Right kidney (tissue), 9 donors: ENCODE data around the gene MTRF1.
A peak's percentile ranks its signal among the peaks of the same experiment; 100 is the strongest.

ENCODE experiments used
- DNase-seq: peaks from one replicate; pipeline ENCODE4 v3.0.0-alpha.2; 2016
- long read RNA-seq, 8 donors: transcript quantifications; one replicate each; lab custom pipeline, GENCODE V29; 2026

Gene MTRF1
- long read RNA-seq, donor 1, partial matches to known transcripts: 0 of 2 reads
- long read RNA-seq, donor 1, other reads (novel, unspliced or antisense): 0 of 2 reads
- long read RNA-seq, donor 2, partial matches to known transcripts: 0 of 1 reads
- long read RNA-seq, donor 2, other reads (novel, unspliced or antisense): 0 of 1 reads
- long read RNA-seq, donor 3: 0 reads
- long read RNA-seq, donor 4, partial matches to known transcripts: 0 of 2 reads
- long read RNA-seq, donor 4, other reads (novel, unspliced or antisense): 0 of 2 reads
- long read RNA-seq, donor 5, partial matches to known transcripts: 0 of 2 reads
- long read RNA-seq, donor 5, other reads (novel, unspliced or antisense): 0 of 2 reads
- long read RNA-seq, donor 6, partial matches to known transcripts: 0 of 2 reads
- long read RNA-seq, donor 6, other reads (novel, unspliced or antisense): 0 of 2 reads
- long read RNA-seq, donor 7, partial matches to known transcripts: 0 of 1 reads
- long read RNA-seq, donor 7, other reads (novel, unspliced or antisense): 0 of 1 reads
- long read RNA-seq, donor 8, partial matches to known transcripts: 0 of 1 reads
- long read RNA-seq, donor 8, other reads (novel, unspliced or antisense): 0 of 1 reads

GRCh38 chr13:41263261-41263971, at the start of gene MTRF1:
TSS of gene MTRF1 (minus strand) at chr13:41263576. CDS start at chr13:41260907, 2,669 bp downstream.
- DNase-seq: peak; percentile 95

- no peak for DNase-seq
Measured at GRCh38 chr13:41313117-41313516, 49.7 kb upstream of the MTRF1 start.

- DNase-seq: no peak
Measured at GRCh38 chr13:41312176-41312500, 48.8 kb upstream of the MTRF1 start.

- peak; percentile 97 for DNase-seq
Measured at GRCh38 chr13:41311406-41312175, 48.2 kb upstream of the MTRF1 start.

GRCh38 chr13:41310963-41311405, 47.6 kb upstream of the MTRF1 start, which contains the start of gene NAA16:
TSS of gene NAA16 (plus strand) at chr13:41311267. CDS start at chr13:41311529, 262 bp downstream.
- DNase-seq: peak; percentile 97

- DNase-seq: no peak
Measured at GRCh38 chr13:41307884-41308640, 44.7 kb upstream of the MTRF1 start.

- no peak for DNase-seq
Measured at GRCh38 chr13:41306271-41307145, 43.1 kb upstream of the MTRF1 start.

- DNase-seq: no peak
Measured at GRCh38 chr13:41304551-41304950, 41.2 kb upstream of the MTRF1 start.

GRCh38 chr13:41302743-41303142, 39.4 kb upstream of the MTRF1 start:
- no peak for DNase-seq

- DNase-seq: no peak
Measured at GRCh38 chr13:41299316-41300094, 36.1 kb upstream of the MTRF1 start.

- no peak for DNase-seq
Measured at GRCh38 chr13:41296879-41297646, 33.7 kb upstream of the MTRF1 start.

- DNase-seq: no peak
Measured at GRCh38 chr13:41295973-41296372, 32.6 kb upstream of the MTRF1 start.

GRCh38 chr13:41294914-41295313, 31.5 kb upstream of the MTRF1 start:
- DNase-seq: no peak

- no peak for DNase-seq
Measured at GRCh38 chr13:41293272-41293671, 29.9 kb upstream of the MTRF1 start.

- DNase-seq: no peak
Measured at GRCh38 chr13:41291246-41291645, 27.9 kb upstream of the MTRF1 start.

GRCh38 chr13:41289463-41289881, 26.1 kb upstream of the MTRF1 start:
- no peak for DNase-seq

GRCh38 chr13:41286370-41286769, 23.0 kb upstream of the MTRF1 start:
- no peak for DNase-seq

GRCh38 chr13:41284512-41285288, 21.3 kb upstream of the MTRF1 start:
- DNase-seq: no peak
